Panc1 (cell line): Measurements from ENCODE around the gene PSTK.

Source experiments
- CTCF ChIP-seq: fragments of 450-650 bp; IDR thresholded peaks from 2 replicates; pipeline ENCODE4 v1.5.1; 2017; ENCODE audit warnings: mild to moderate bottlenecking
- POLR2AphosphoS5 ChIP-seq: IDR thresholded peaks from 2 replicates; pipeline ENCODE4 v1.6.1; 2012; ENCODE audit warnings: mild to moderate bottlenecking, low read depth, low read length, moderate library complexity

GRCh38 chr10:123016228-123016627 lies 36.0 kb downstream of the PSTK start:
- no peak for TF ChIP-seq POLR2AphosphoS5
- no peak for TF ChIP-seq CTCF
